Measurements from ENCODE around the gene SNRPN.

The SNRPN gene

GRCh38 chr15:24956111-24956838 lies 1.5 kb downstream of the SNRPN start:
- peak overlapping the region; percentile 99 for H3K27ac ChIP-seq
- no peaks in the 10 kb centered on the region for H3K9me3 ChIP-seq (ENCODE audit: control insufficient read depth, low read length)
- peak overlapping the region; percentile 81 for H2AFZ ChIP-seq
- H3K79me2 ChIP-seq = peaks cover 22% of the 10 kb centered on the region
- H3K27me3 ChIP-seq (ENCODE audit: control insufficient read depth, insufficient read depth, low read length) = no peaks in the 10 kb centered on the region
- H3K36me3 ChIP-seq (ENCODE audit: control insufficient read depth, insufficient read depth, low read length) = no peaks in the 10 kb centered on the region
- H3K9ac ChIP-seq = peak overlapping the region; percentile 80
- peak overlapping the region; percentile 79 for H3K4me3 ChIP-seq (ENCODE audit: low read depth, low read length)
- no peaks in the 10 kb centered on the region for H3K4me1 ChIP-seq
- TF ChIP-seq CTCF (IDR thresholded peaks at IDR 0.05) = no peak
- peak overlapping the region; percentile 44 for H3K4me2 ChIP-seq (ENCODE audit: low read length)

GRCh38 chr15:24957691-24958090 lies 2.9 kb downstream of the SNRPN start:
- Histone ChIP-seq H3K9me3 (ENCODE audit: control insufficient read depth, low read length) (no peaks in the 10 kb centered on the region), H3K79me2 (peaks cover 22% of the 10 kb centered on the region), H3K36me3 (ENCODE audit: control insufficient read depth, insufficient read depth, low read length) (no peaks in the 10 kb centered on the region), H3K27ac (no peak overlapping the region), H3K4me3 (ENCODE audit: low read depth, low read length) (no peak overlapping the region), H3K9ac (no peak overlapping the region), H2AFZ (no peak overlapping the region), H3K4me2 (ENCODE audit: low read length) (no peak overlapping the region), H3K27me3 (ENCODE audit: control insufficient read depth, insufficient read depth, low read length) (no peaks in the 10 kb centered on the region), H3K4me1 (no peaks in the 10 kb centered on the region)
- no peak for TF ChIP-seq CTCF (IDR thresholded peaks at IDR 0.05)

- Histone ChIP-seq H3K9ac (no peak overlapping the region), H3K4me3 (ENCODE audit: low read depth, low read length) (no peak overlapping the region), H3K79me2 (peaks cover 26% of the 10 kb centered on the region), H3K27ac (no peak overlapping the region), H3K4me1 (no peaks in the 10 kb centered on the region), H3K36me3 (ENCODE audit: control insufficient read depth, insufficient read depth, low read length) (no peaks in the 10 kb centered on the region), H3K27me3 (ENCODE audit: control insufficient read depth, insufficient read depth, low read length) (no peaks in the 10 kb centered on the region), H3K4me2 (ENCODE audit: low read length) (no peak overlapping the region), H3K9me3 (ENCODE audit: control insufficient read depth, low read length) (no peaks in the 10 kb centered on the region), H2AFZ (no peak overlapping the region)
- no peak for TF ChIP-seq CTCF (IDR thresholded peaks at IDR 0.05)
Observed at GRCh38 chr15:24961967-24962366, 7.2 kb downstream of the SNRPN start.

- H3K9me3 ChIP-seq (ENCODE audit: control insufficient read depth, low read length) = no peaks in the 10 kb centered on the region
- H3K79me2 ChIP-seq = peaks cover 22% of the 10 kb centered on the region
- H3K27me3 ChIP-seq (ENCODE audit: control insufficient read depth, insufficient read depth, low read length) = no peaks in the 10 kb centered on the region
- no peaks in the 10 kb centered on the region for H3K4me1 ChIP-seq
- H3K4me2 ChIP-seq (ENCODE audit: low read length) = no peak overlapping the region
- no peak overlapping the region for H2AFZ ChIP-seq
- no peak overlapping the region for H3K4me3 ChIP-seq (ENCODE audit: low read depth, low read length)
- no peaks in the 10 kb centered on the region for H3K36me3 ChIP-seq (ENCODE audit: control insufficient read depth, insufficient read depth, low read length)
- no peak overlapping the region for H3K9ac ChIP-seq
- H3K27ac ChIP-seq = no peak overlapping the region
- no peak for TF ChIP-seq CTCF (IDR thresholded peaks at IDR 0.05)
Observed at GRCh38 chr15:24962880-24963279, 8.1 kb downstream of the SNRPN start.
